ENCODE data around the gene ATE1.

GRCh38 chr10:121841862-121842261, 86.0 kb downstream of the ATE1 start:
- TF ChIP-seq ISL1 (CRISPR knock-in tag; IDR thresholded peaks at IDR 0.05) (no peak), ZNF565 (CRISPR knock-in tag; conservative IDR thresholded peaks at IDR 0.05; ENCODE audit: low read depth) (no peak), ZNF70 (CRISPR knock-in tag; IDR thresholded peaks at IDR 0.05) (no peak), ZFP3 (CRISPR knock-in tag; IDR thresholded peaks at IDR 0.05) (no peak), ZC3H10 (CRISPR knock-in tag; IDR thresholded peaks at IDR 0.05) (no peak), ARNTL (CRISPR knock-in tag; IDR thresholded peaks at IDR 0.05; ENCODE audit: borderline replicate concordance, low read depth) (no peak), BACH2 (CRISPR knock-in tag; IDR thresholded peaks at IDR 0.05; ENCODE audit: borderline replicate concordance) (no peak), RARB (CRISPR knock-in tag; IDR thresholded peaks at IDR 0.05) (no peak), GLIS3 (CRISPR knock-in tag; IDR thresholded peaks at IDR 0.05) (no peak)

Measured in SK-N-SH treated with all-trans-retinoic acid at 6 μM for 48 hours (cell line).